SK-N-SH treated with all-trans-retinoic acid at 6 μM for 48 hours (cell line): Measurements from ENCODE around the gene TGFBI.

Experiments
- ATAC-seq: fragments of 200-7000 bp; cut with Tn5 transposase; 3 replicates; pipeline ENCODE4 v1.9.1; 2020; ENCODE audit warnings: mild to moderate bottlenecking, moderate library complexity
- ARNTL ChIP-seq: fragments of 450-650 bp; formaldehyde crosslinking; IDR thresholded peaks from 2 replicates; pipeline ENCODE4 v1.5.0; 2020; ENCODE audit warnings: low read depth, mild to moderate bottlenecking, moderate library complexity, borderline replicate concordance
- BACH2 ChIP-seq: fragments of 250-450 bp; sonication (Bioruptor Pico); IDR thresholded peaks from 2 replicates; pipeline ENCODE4 v1.9.0; 2021; ENCODE audit warnings: mild to moderate bottlenecking, borderline replicate concordance
- CREB5 ChIP-seq: fragments of 250-450 bp; sonication (Bioruptor Pico); IDR thresholded peaks from 2 replicates; pipeline ENCODE4 v1.5.1; 2020; ENCODE audit warnings: low read depth, mild to moderate bottlenecking, moderate library complexity
- CSDC2 ChIP-seq: fragments of 250-450 bp; sonication (Bioruptor Pico); IDR thresholded peaks from 2 replicates; pipeline ENCODE4 v1.5.0; 2020; ENCODE audit warnings: mild to moderate bottlenecking, moderate library complexity
- ESRRG ChIP-seq: fragments of 250-450 bp; sonication (Bioruptor Pico); IDR thresholded peaks from 2 replicates; pipeline ENCODE4 v1.6.1; 2021; ENCODE audit warnings: mild to moderate bottlenecking
- GLIS3 ChIP-seq: fragments of 250-450 bp; sonication (Bioruptor Pico); IDR thresholded peaks from 2 replicates; pipeline ENCODE4 v1.5.0; 2020; ENCODE audit warnings: mild to moderate bottlenecking, moderate library complexity
- ISL1 ChIP-seq: fragments of 250-450 bp; sonication (Bioruptor Pico); IDR thresholded peaks from 2 replicates; pipeline ENCODE4 v2.1.2; 2022; ENCODE audit warnings: mild to moderate bottlenecking, moderate library complexity
- OSR1 ChIP-seq: fragments of 250-450 bp; sonication (Bioruptor Pico); IDR thresholded peaks from 2 replicates; pipeline ENCODE4 v1.8.0; 2022; ENCODE audit warnings: moderate library complexity, mild to moderate bottlenecking, inconsistent platforms
- PATZ1 ChIP-seq: fragments of 250-450 bp; sonication (Bioruptor Pico); IDR thresholded peaks from 2 replicates; pipeline ENCODE4 v1.8.0; 2020; ENCODE audit warnings: mild to moderate bottlenecking, moderate library complexity, borderline replicate concordance
- POU6F1 ChIP-seq: fragments of 250-450 bp; sonication (Bioruptor Pico); IDR thresholded peaks from 2 replicates; pipeline ENCODE4 v1.8.0; 2021; ENCODE audit warnings: low read depth, mild to moderate bottlenecking, moderate library complexity, borderline replicate concordance
- PPARA ChIP-seq: fragments of 250-450 bp; sonication (Bioruptor Pico); IDR thresholded peaks from 2 replicates; pipeline ENCODE4 v1.5.0; 2020; ENCODE audit warnings: mild to moderate bottlenecking, borderline replicate concordance
- RARB ChIP-seq: fragments of 250-450 bp; sonication (Bioruptor Pico); IDR thresholded peaks from 2 replicates; pipeline ENCODE4 v1.8.0; 2021; ENCODE audit warnings: mild to moderate bottlenecking, moderate library complexity
- SNAI2 ChIP-seq: fragments of 250-450 bp; sonication (Bioruptor Pico); IDR thresholded peaks from 2 replicates; pipeline ENCODE4 v1.5.0; 2020; ENCODE audit warnings: mild to moderate bottlenecking, moderate library complexity
- TCF4 ChIP-seq: fragments of 250-450 bp; sonication (Bioruptor Pico); IDR thresholded peaks from 2 replicates; pipeline ENCODE4 v1.8.0; 2021; ENCODE audit warnings: mild to moderate bottlenecking, moderate library complexity, borderline replicate concordance
- TOX ChIP-seq: fragments of 250-450 bp; sonication (Bioruptor Pico); IDR thresholded peaks from 2 replicates; pipeline ENCODE4 v1.8.0; 2021; ENCODE audit warnings: mild to moderate bottlenecking, moderate library complexity, borderline replicate concordance
- TSHZ2 ChIP-seq: fragments of 250-450 bp; sonication (Bioruptor Pico); IDR thresholded peaks from 2 replicates; pipeline ENCODE4 v1.5.0; 2020; ENCODE audit warnings: mild to moderate bottlenecking, moderate library complexity
- ZC3H10 ChIP-seq: fragments of 250-450 bp; sonication (Bioruptor Pico); IDR thresholded peaks from 2 replicates; pipeline ENCODE4 v1.5.1; 2021; ENCODE audit warnings: mild to moderate bottlenecking, moderate library complexity
- ZFP3 ChIP-seq: fragments of 250-450 bp; sonication (Bioruptor Pico); IDR thresholded peaks from 2 replicates; pipeline ENCODE4 v1.5.0; 2020; ENCODE audit warnings: mild to moderate bottlenecking, moderate library complexity
- ZFP30 ChIP-seq: fragments of 450-650 bp; formaldehyde crosslinking; IDR thresholded peaks from 2 replicates; pipeline ENCODE4 v1.5.0; 2022; ENCODE audit warnings: mild to moderate bottlenecking, moderate library complexity
- ZNF565 ChIP-seq: fragments of 450-650 bp; formaldehyde crosslinking; conservative IDR thresholded peaks from 2 replicates; pipeline ENCODE4 v1.5.0; 2020; ENCODE audit warnings: low read depth, mild to moderate bottlenecking, moderate library complexity
- ZNF70 ChIP-seq: fragments of 450-650 bp; formaldehyde crosslinking; IDR thresholded peaks from 2 replicates; pipeline ENCODE4 v1.5.0; 2020; ENCODE audit warnings: mild to moderate bottlenecking, moderate library complexity
- ZNF8 ChIP-seq: fragments of 450-650 bp; formaldehyde crosslinking; IDR thresholded peaks from 2 replicates; pipeline ENCODE4 v1.5.0; 2020; ENCODE audit warnings: mild to moderate bottlenecking, moderate library complexity

TGFBI gene

GRCh38 chr5:135999406-136000139, 29.2 kb upstream of the TGFBI start:
- ATAC-seq = peak; percentile 46
- TF ChIP-seq ZNF70 (CRISPR knock-in tag) = no peak
- TF ChIP-seq CREB5 = no peak
- no peak for TF ChIP-seq ZFP3 (CRISPR knock-in tag)
- no peak for TF ChIP-seq ISL1 (CRISPR knock-in tag)
- TF ChIP-seq BACH2 (CRISPR knock-in tag) = no peak
- TF ChIP-seq OSR1 = no peak
- TF ChIP-seq TOX (CRISPR knock-in tag) = no peak
- TF ChIP-seq GLIS3 (CRISPR knock-in tag) = no peak
- TF ChIP-seq SNAI2 (CRISPR knock-in tag) = no peak
- TF ChIP-seq ZC3H10 (CRISPR knock-in tag) = no peak
- TF ChIP-seq ZNF8 (CRISPR knock-in tag) = no peak
- TF ChIP-seq PATZ1 (CRISPR knock-in tag) = no peak
- no peak for TF ChIP-seq ZFP30 (CRISPR knock-in tag)
- no peak for TF ChIP-seq ZNF565 (CRISPR knock-in tag)

GRCh38 chr5:136000147-136000546, 28.6 kb upstream of the TGFBI start:
- TF ChIP-seq ZFP3 (CRISPR knock-in tag) = no peak
- TF ChIP-seq TSHZ2 (CRISPR knock-in tag) = no peak
- TF ChIP-seq RARB (CRISPR knock-in tag) = no peak
- TF ChIP-seq TOX (CRISPR knock-in tag) = no peak
- no peak for TF ChIP-seq CSDC2
- TF ChIP-seq ZFP30 (CRISPR knock-in tag) = no peak
- TF ChIP-seq SNAI2 (CRISPR knock-in tag) = no peak
- TF ChIP-seq ZNF565 (CRISPR knock-in tag) = no peak
- no peak for TF ChIP-seq ISL1 (CRISPR knock-in tag)
- no peak for TF ChIP-seq POU6F1
- TF ChIP-seq GLIS3 (CRISPR knock-in tag) = no peak
- no peak for TF ChIP-seq BACH2 (CRISPR knock-in tag)
- TF ChIP-seq ESRRG (CRISPR knock-in tag) = no peak
- no peak for TF ChIP-seq ZC3H10 (CRISPR knock-in tag)
- no peak for ATAC-seq

- peak; percentile 6 for ATAC-seq
- no peak for TF ChIP-seq ZNF70 (CRISPR knock-in tag)
- no peak for TF ChIP-seq RARB (CRISPR knock-in tag)
- TF ChIP-seq TCF4 (CRISPR knock-in tag) = no peak
- TF ChIP-seq CREB5 = no peak
- no peak for TF ChIP-seq PPARA (CRISPR knock-in tag)
- no peak for TF ChIP-seq SNAI2 (CRISPR knock-in tag)
- TF ChIP-seq ESRRG (CRISPR knock-in tag) = no peak
- no peak for TF ChIP-seq ZNF565 (CRISPR knock-in tag)
- no peak for TF ChIP-seq PATZ1 (CRISPR knock-in tag)
- no peak for TF ChIP-seq ZFP3 (CRISPR knock-in tag)
- no peak for TF ChIP-seq TOX (CRISPR knock-in tag)
- no peak for TF ChIP-seq ARNTL (CRISPR knock-in tag)
- no peak for TF ChIP-seq OSR1
- TF ChIP-seq ZFP30 (CRISPR knock-in tag) = no peak
- no peak for TF ChIP-seq CSDC2
- no peak for TF ChIP-seq ZC3H10 (CRISPR knock-in tag)
- TF ChIP-seq ISL1 (CRISPR knock-in tag) = no peak
- no peak for TF ChIP-seq POU6F1
- TF ChIP-seq BACH2 (CRISPR knock-in tag) = no peak
These were observed 27.9 kb upstream of the TGFBI start for GRCh38 chr5:136000932-136001331.
